Ovary (tissue), 3 donors: ENCODE data around the gene GRM8.

Source experiments
- POLR2A ChIP-seq: fragments of 450-650 bp; IDR thresholded peaks from one replicate; pipeline ENCODE4 v1.6.1; 2017; ENCODE audit warnings: antibody characterized with exemption, mild to moderate bottlenecking, moderate library complexity
- TF ChIP-seq, protein P1 (sequence below), 3 donors: fragments of 450-650 bp in 2 of 3; fragments of 200-600 bp in 1 of 3; IDR thresholded peaks; one replicate each; pipeline versions ENCODE4 v1.5.1 to v1.8.0; 2016 to 2022; ENCODE audit warnings: antibody characterized with exemption in 3 of 3, mild to moderate bottlenecking in 1 of 3
- donor health status: DM: no; HTN: no; CAD: no.

DNA sequence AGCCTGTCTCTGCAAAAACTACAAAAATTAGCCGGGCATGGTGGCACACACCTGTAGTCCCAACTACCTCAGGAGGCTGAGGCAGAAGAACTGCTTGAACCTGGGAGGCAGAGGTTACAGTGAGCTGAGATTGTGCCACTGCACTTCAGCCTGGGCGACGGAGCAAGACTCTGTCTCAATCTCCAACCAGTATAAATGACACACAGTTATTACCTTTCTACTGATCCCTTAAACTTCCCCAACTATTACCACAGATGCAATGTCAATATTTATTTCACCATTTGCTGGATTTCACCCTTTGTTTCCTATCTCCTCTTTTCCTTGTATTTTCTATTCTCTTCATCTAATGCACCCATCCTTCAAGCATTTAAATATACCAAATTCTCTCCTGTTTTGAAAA is 431.8 kb downstream of the GRM8 start:
- TF ChIP-seq, protein P1, sequence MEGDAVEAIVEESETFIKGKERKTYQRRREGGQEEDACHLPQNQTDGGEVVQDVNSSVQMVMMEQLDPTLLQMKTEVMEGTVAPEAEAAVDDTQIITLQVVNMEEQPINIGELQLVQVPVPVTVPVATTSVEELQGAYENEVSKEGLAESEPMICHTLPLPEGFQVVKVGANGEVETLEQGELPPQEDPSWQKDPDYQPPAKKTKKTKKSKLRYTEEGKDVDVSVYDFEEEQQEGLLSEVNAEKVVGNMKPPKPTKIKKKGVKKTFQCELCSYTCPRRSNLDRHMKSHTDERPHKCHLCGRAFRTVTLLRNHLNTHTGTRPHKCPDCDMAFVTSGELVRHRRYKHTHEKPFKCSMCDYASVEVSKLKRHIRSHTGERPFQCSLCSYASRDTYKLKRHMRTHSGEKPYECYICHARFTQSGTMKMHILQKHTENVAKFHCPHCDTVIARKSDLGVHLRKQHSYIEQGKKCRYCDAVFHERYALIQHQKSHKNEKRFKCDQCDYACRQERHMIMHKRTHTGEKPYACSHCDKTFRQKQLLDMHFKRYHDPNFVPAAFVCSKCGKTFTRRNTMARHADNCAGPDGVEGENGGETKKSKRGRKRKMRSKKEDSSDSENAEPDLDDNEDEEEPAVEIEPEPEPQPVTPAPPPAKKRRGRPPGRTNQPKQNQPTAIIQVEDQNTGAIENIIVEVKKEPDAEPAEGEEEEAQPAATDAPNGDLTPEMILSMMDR (IDR thresholded peaks at IDR 0.05) = no peak
- no peak for TF ChIP-seq POLR2A
